ENCODE results near the gene ECE1. TPM values are rescaled to one million over a fixed set of nuclear protein-coding genes. Genes with fewer than 3 reads are reported as not detected.
"Not testable (repeated sequence)": the region's sequence is repeated elsewhere in the genome, so short reads cannot be mapped to it uniquely, and the experiment has no call there.

Gene ECE1
- total RNA-seq, 2 donors from 2014 or later, result 99.0 to 149 TPM

DNA sequence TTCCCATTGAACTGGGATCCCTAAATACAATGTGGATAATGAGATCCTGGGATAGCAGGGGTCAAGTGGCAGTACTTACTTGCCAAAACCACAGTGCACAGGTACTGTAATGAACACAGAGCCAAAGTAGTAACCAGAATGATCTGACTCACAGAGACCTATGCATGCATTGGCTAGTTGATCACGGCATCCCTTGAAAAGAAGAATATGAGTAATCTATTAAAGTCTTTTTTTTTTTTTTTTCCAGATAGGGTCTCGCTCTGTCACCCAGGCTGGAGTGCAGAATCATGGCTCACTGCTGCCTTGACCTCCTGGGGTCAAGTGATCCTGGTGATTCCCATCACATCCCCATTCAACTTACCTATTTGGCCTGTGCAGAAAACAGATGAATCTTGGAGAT is 84.1 kb downstream of the ECE1 start:
- intact Hi-C loops (cut with DNase I), result no loop called here
- Histone ChIP-seq H3K36me3 (no peaks in the 10 kb centered on the region), H3K27me3 (no peaks in the 10 kb centered on the region), H3K4me1 (no peaks in the 10 kb centered on the region), H3K4me3 (no peak overlapping the region), H3K9ac (ENCODE audit: low read depth in 2 of 2, low read length in 2 of 2) (no peak overlapping the region), H3K9me3 (no peaks in the 10 kb centered on the region), H3K27ac (no peak overlapping the region)
- DNase-seq, result no peak
- TF ChIP-seq, protein P1, sequence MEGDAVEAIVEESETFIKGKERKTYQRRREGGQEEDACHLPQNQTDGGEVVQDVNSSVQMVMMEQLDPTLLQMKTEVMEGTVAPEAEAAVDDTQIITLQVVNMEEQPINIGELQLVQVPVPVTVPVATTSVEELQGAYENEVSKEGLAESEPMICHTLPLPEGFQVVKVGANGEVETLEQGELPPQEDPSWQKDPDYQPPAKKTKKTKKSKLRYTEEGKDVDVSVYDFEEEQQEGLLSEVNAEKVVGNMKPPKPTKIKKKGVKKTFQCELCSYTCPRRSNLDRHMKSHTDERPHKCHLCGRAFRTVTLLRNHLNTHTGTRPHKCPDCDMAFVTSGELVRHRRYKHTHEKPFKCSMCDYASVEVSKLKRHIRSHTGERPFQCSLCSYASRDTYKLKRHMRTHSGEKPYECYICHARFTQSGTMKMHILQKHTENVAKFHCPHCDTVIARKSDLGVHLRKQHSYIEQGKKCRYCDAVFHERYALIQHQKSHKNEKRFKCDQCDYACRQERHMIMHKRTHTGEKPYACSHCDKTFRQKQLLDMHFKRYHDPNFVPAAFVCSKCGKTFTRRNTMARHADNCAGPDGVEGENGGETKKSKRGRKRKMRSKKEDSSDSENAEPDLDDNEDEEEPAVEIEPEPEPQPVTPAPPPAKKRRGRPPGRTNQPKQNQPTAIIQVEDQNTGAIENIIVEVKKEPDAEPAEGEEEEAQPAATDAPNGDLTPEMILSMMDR (IDR thresholded peaks at IDR 0.05), result no peak

DNA sequence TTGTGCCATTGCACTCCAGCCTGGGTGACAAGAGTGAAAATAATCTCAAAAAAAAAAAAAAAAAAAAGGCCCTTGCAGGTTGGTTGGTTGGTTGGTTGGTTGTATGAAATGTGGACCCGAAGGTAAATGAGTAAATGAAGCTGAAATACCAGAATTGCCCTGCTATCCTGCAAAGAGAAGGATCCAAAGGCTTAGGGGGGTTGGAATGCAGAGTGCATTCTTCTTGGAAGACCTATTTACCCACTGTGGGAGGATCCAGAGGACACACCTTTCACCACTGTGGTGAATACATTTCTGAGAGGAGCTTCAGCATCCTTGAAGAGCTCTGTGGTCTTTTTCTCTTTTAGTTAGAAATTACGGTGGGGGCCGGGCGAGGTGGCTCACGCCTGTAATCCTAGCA is 84.8 kb downstream of the ECE1 start:
- no peaks in the 10 kb centered on the region for H3K9me3 ChIP-seq
- H3K9ac ChIP-seq (ENCODE audit: low read depth in 2 of 2, low read length in 2 of 2), result no peak overlapping the region
- no peak overlapping the region for H3K27ac ChIP-seq
- no peak for DNase-seq
- TF ChIP-seq, protein P1 (IDR thresholded peaks at IDR 0.05), result no peak
- H3K4me1 ChIP-seq, result no peaks in the 10 kb centered on the region
- no peaks in the 10 kb centered on the region for H3K27me3 ChIP-seq
- H3K36me3 ChIP-seq, result no peaks in the 10 kb centered on the region
- intact Hi-C loops (cut with DNase I), result no loop called here
- H3K4me3 ChIP-seq, result no peak overlapping the region

- H3K4me3 ChIP-seq, result no peak overlapping the region
- H3K4me1 ChIP-seq, result no peaks in the 10 kb centered on the region
- no peaks in the 10 kb centered on the region for H3K27me3 ChIP-seq
- H3K27ac ChIP-seq, result no peak overlapping the region
- DNase-seq, result no peak
- no peaks in the 10 kb centered on the region for H3K36me3 ChIP-seq
- intact Hi-C loops (cut with DNase I), result no loop called here
- H3K9me3 ChIP-seq, result no peaks in the 10 kb centered on the region
- TF ChIP-seq, protein P1 (IDR thresholded peaks at IDR 0.05), result no peak
- H3K9ac ChIP-seq (ENCODE audit: low read depth in 2 of 2, low read length in 2 of 2), result no peak overlapping the region
These were observed 88.6 kb downstream of the ECE1 start for GRCh38 chr1:21201650-21202049.

DNA sequence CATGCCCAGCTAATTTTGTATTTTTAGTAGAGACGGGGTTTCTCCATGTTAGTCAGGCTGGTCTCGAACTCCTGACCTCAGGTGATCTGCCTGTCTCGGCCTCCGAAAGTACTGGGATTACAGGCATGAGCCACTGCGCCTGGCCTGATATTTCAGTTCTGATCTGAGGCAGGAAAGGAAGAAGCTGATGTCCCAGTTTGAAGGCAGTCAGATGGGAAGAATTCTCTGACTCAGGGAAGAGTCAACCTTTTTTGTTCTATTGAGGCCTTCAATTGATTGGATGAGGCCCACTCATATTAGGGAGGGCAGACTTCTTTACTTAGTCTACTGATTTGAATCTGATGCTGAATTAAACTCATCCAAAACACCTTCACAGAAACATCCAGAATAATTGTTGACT is 89.0 kb downstream of the ECE1 start:
- H3K36me3 ChIP-seq; intact Hi-C loops (cut with DNase I); H3K4me3 ChIP-seq; H3K4me1 ChIP-seq; H3K27ac ChIP-seq; H3K9ac ChIP-seq (ENCODE audit: low read depth in 2 of 2, low read length in 2 of 2); H3K27me3 ChIP-seq; H3K9me3 ChIP-seq; DNase-seq: not testable (repeated sequence)

DNA sequence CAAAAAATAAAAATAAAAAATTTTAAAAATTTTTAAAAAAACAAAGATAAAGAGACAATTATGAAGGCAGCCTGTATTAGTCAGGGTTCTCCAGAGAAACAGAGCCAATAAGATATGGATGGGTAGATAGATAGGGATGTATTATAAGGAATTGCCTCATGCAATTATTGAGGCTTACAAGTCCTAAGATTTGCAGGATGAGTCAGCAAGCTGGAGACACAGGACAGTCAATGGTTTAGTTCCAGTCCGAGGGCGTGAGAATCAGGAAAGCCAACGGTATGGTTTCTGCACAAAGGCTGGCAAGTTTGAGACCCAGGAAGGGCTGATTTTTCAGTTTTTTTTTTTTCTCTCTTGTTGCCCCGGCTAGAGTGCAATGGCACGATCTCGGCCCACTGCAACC is 89.5 kb downstream of the ECE1 start:
- intact Hi-C loops (cut with DNase I), result no loop called here
- H3K4me3 ChIP-seq, result no peak overlapping the region
- TF ChIP-seq, protein P1 (IDR thresholded peaks at IDR 0.05), result no peak
- DNase-seq, result no peak
- H3K36me3 ChIP-seq, result no peaks in the 10 kb centered on the region
- no peak overlapping the region for H3K27ac ChIP-seq
- H3K4me1 ChIP-seq, result no peaks in the 10 kb centered on the region
- H3K9ac ChIP-seq (ENCODE audit: low read depth in 2 of 2, low read length in 2 of 2), result no peak overlapping the region
- H3K9me3 ChIP-seq, result no peaks in the 10 kb centered on the region
- no peaks in the 10 kb centered on the region for H3K27me3 ChIP-seq

DNA sequence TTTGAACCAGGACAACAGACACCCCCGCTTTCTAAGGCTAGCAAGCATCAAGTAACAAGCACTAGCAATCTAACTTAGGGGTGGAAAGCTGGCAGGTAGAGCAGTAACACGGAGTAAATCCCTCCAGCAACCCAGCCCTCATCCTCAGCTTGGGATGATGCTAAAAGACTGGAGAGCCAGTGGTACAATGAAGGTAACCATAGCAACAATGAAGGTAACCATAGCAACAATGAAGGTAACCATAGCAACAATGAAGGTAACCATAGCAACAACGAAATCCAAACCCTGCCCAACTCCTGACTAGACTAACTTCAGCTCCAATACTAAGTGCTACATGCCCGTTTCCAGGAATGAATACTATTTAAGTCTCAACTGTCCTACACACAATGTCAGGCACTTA is 91.3 kb downstream of the ECE1 start:
- intact Hi-C loops (cut with DNase I), result loop anchor here (5.0 kb wide), 2 partner anchors 217 to 502 kb away; no protein-coding TSS in a partner anchor
- Histone ChIP-seq H3K27me3 (no peaks in the 10 kb centered on the region), H3K9me3 (no peaks in the 10 kb centered on the region), H3K9ac (ENCODE audit: low read depth in 2 of 2, low read length in 2 of 2) (no peak overlapping the region), H3K4me3 (no peak overlapping the region), H3K36me3 (no peaks in the 10 kb centered on the region), H3K4me1 (no peaks in the 10 kb centered on the region), H3K27ac (no peak overlapping the region)
- no peak for DNase-seq
- TF ChIP-seq, protein P1 (IDR thresholded peaks at IDR 0.05), result no peak
